ENCODE measurements around the gene ATP9B.

Gene ATP9B

GRCh38 chr18:79136742-79137141 lies 67.5 kb downstream of the ATP9B start:
- Histone ChIP-seq H3K36me3 (replicated peaks; ENCODE audit: low read depth, low read length) (peaks cover 3% of the 10 kb centered on the region), H2AFZ (ENCODE audit: low read depth, low read length) (no peak overlapping the region), H4K20me1 (ENCODE audit: insufficient read depth, low read length) (0 out of 2 replicates have a peak, but pooled peaks cover 3% of the 10 kb centered on the region), H3K4me2 (ENCODE audit: low read length) (no peak overlapping the region), H3K9me3 (ENCODE audit: insufficient read depth, low read length) (no peaks in the 10 kb centered on the region), H3K27ac (ENCODE audit: low read length) (no peak overlapping the region), H3K9ac (ENCODE audit: low read length) (no peak overlapping the region), H3K4me1 (ENCODE audit: low read length) (no peaks in the 10 kb centered on the region), H3K27me3 (ENCODE audit: low read depth, low read length) (no peaks in the 10 kb centered on the region), H3K4me3 (ENCODE audit: low read length) (no peak overlapping the region), H3K79me2 (ENCODE audit: low read length) (no peaks in the 10 kb centered on the region)
- TF ChIP-seq EZH2phosphoT487 (IDR thresholded peaks at IDR 0.05; ENCODE audit: low read depth), result no peak
- TF ChIP-seq CTCF (IDR thresholded peaks at IDR 0.05; ENCODE audit: low read depth, low read length), result no peak

- no peaks in the 10 kb centered on the region for H3K9me3 ChIP-seq (ENCODE audit: insufficient read depth, low read length)
- no peak overlapping the region for H3K27ac ChIP-seq (ENCODE audit: low read length)
- no peak overlapping the region for H3K4me2 ChIP-seq (ENCODE audit: low read length)
- H3K4me1 ChIP-seq (ENCODE audit: low read length), result no peaks in the 10 kb centered on the region
- H3K4me3 ChIP-seq (ENCODE audit: low read length), result no peak overlapping the region
- no peak overlapping the region for H3K9ac ChIP-seq (ENCODE audit: low read length)
- no peaks in the 10 kb centered on the region for H3K79me2 ChIP-seq (ENCODE audit: low read length)
- H3K27me3 ChIP-seq (ENCODE audit: low read depth, low read length), result no peaks in the 10 kb centered on the region
- TF ChIP-seq CTCF (IDR thresholded peaks at IDR 0.05; ENCODE audit: low read depth, low read length) (no peak), EZH2phosphoT487 (IDR thresholded peaks at IDR 0.05; ENCODE audit: low read depth) (no peak)
- no peaks in the 10 kb centered on the region for H4K20me1 ChIP-seq (ENCODE audit: insufficient read depth, low read length)
- no peak overlapping the region for H2AFZ ChIP-seq (ENCODE audit: low read depth, low read length)
- H3K36me3 ChIP-seq (replicated peaks; ENCODE audit: low read depth, low read length), result peaks cover 3% of the 10 kb centered on the region
These were observed 70.0 kb downstream of the ATP9B start for GRCh38 chr18:79139206-79139605.

GRCh38 chr18:79147014-79147413 lies 77.8 kb downstream of the ATP9B start:
- Histone ChIP-seq H3K27me3 (ENCODE audit: low read depth, low read length) (no peaks in the 10 kb centered on the region), H3K27ac (ENCODE audit: low read length) (no peak overlapping the region), H3K9me3 (ENCODE audit: insufficient read depth, low read length) (no peaks in the 10 kb centered on the region), H3K36me3 (replicated peaks; ENCODE audit: low read depth, low read length) (peaks cover 7% of the 10 kb centered on the region), H3K9ac (ENCODE audit: low read length) (no peak overlapping the region), H4K20me1 (ENCODE audit: insufficient read depth, low read length) (no peaks in the 10 kb centered on the region), H2AFZ (ENCODE audit: low read depth, low read length) (no peak overlapping the region), H3K4me3 (ENCODE audit: low read length) (no peak overlapping the region), H3K79me2 (ENCODE audit: low read length) (no peaks in the 10 kb centered on the region), H3K4me1 (ENCODE audit: low read length) (no peaks in the 10 kb centered on the region), H3K4me2 (ENCODE audit: low read length) (no peak overlapping the region)
- no peak for TF ChIP-seq CTCF (IDR thresholded peaks at IDR 0.05; ENCODE audit: low read depth, low read length)
- no peak for TF ChIP-seq EZH2phosphoT487 (IDR thresholded peaks at IDR 0.05; ENCODE audit: low read depth)

- TF ChIP-seq EZH2phosphoT487 (IDR thresholded peaks at IDR 0.05; ENCODE audit: low read depth) (no peak), CTCF (IDR thresholded peaks at IDR 0.05; ENCODE audit: low read depth, low read length) (no peak)
- H4K20me1 ChIP-seq (ENCODE audit: insufficient read depth, low read length), result no peaks in the 10 kb centered on the region
- no peaks in the 10 kb centered on the region for H3K27me3 ChIP-seq (ENCODE audit: low read depth, low read length)
- H3K4me1 ChIP-seq (ENCODE audit: low read length), result no peaks in the 10 kb centered on the region
- H2AFZ ChIP-seq (ENCODE audit: low read depth, low read length), result no peak overlapping the region
- no peak overlapping the region for H3K27ac ChIP-seq (ENCODE audit: low read length)
- H3K9ac ChIP-seq (ENCODE audit: low read length), result no peak overlapping the region
- H3K4me3 ChIP-seq (ENCODE audit: low read length), result no peak overlapping the region
- no peaks in the 10 kb centered on the region for H3K79me2 ChIP-seq (ENCODE audit: low read length)
- peaks cover 7% of the 10 kb centered on the region for H3K36me3 ChIP-seq (replicated peaks; ENCODE audit: low read depth, low read length)
- no peak overlapping the region for H3K4me2 ChIP-seq (ENCODE audit: low read length)
- no peaks in the 10 kb centered on the region for H3K9me3 ChIP-seq (ENCODE audit: insufficient read depth, low read length)
These were observed 82.0 kb downstream of the ATP9B start for GRCh38 chr18:79151191-79151590.
